Mammary epithelial cell (primary cell): ENCODE data around the gene ILK.

Experiments
- EZH2 ChIP-seq: IDR thresholded peaks from 2 replicates; pipeline ENCODE4 v1.6.1; 2012; ENCODE audit warnings: low read length, inconsistent platforms, borderline replicate concordance
- TF ChIP-seq, protein P1 (sequence below), 2 donors: IDR thresholded peaks in 1 of 2; conservative IDR thresholded peaks in 1 of 2; 2 replicates each; pipeline ENCODE4 v1.5.1; 2011 to 2012; ENCODE audit warnings: inconsistent platforms in 2 of 2, low read length in 2 of 2, mild to moderate bottlenecking in 2 of 2, control low read depth in 1 of 2, low read depth in 1 of 2; ENCODE audit not compliant: insufficient read depth in 1 of 2; ENCODE audit errors: extremely low read depth in 1 of 2

DNA sequence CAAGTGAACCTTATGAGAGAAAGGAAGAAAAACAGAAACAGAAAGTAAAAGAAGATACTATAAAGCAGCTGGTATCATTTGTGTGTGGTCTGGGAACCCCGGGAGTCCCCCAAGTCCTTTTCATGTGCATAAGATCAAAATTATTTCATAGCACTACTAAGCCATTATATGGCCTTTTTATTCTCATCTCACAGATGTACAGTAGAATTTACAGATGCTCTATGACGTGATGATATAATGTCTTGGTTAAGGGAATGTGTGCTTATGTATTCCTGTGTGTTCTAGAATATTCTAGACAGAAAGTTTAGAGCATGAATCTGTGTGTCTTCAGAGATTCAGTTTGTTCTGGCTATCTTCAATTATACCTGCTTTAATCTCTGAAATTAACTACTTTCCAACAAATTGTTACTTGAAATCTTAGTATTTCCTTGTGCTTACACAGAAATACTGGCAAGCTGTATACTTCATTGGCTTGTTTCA is 24.2 kb downstream of the ILK start:
- TF ChIP-seq, protein P1, sequence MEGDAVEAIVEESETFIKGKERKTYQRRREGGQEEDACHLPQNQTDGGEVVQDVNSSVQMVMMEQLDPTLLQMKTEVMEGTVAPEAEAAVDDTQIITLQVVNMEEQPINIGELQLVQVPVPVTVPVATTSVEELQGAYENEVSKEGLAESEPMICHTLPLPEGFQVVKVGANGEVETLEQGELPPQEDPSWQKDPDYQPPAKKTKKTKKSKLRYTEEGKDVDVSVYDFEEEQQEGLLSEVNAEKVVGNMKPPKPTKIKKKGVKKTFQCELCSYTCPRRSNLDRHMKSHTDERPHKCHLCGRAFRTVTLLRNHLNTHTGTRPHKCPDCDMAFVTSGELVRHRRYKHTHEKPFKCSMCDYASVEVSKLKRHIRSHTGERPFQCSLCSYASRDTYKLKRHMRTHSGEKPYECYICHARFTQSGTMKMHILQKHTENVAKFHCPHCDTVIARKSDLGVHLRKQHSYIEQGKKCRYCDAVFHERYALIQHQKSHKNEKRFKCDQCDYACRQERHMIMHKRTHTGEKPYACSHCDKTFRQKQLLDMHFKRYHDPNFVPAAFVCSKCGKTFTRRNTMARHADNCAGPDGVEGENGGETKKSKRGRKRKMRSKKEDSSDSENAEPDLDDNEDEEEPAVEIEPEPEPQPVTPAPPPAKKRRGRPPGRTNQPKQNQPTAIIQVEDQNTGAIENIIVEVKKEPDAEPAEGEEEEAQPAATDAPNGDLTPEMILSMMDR (conservative IDR thresholded peaks at IDR 0.05 in 1 of 2, IDR thresholded peaks at IDR 0.05 in 1 of 2; ENCODE audit: extremely low read depth in 1 of 2, insufficient read depth in 1 of 2, low read depth in 1 of 2, low read length in 2 of 2) = no peak
- no peak for TF ChIP-seq EZH2
